BE2C (cell line): ENCODE results near the gene ARHGAP44. TPM values are rescaled to one million over a fixed set of nuclear protein-coding genes. Genes with fewer than 3 reads are reported as not detected.

ENCODE experiments used
- DNase-seq: peaks from one replicate; pipeline ENCODE4 v3.0.0-alpha.2; 2020
- H3K27me3 ChIP-seq: fragments of 250-450 bp; sonication (Bioruptor Pico); 2 replicates; pipeline ENCODE4 v1.5.1; 2020; ENCODE audit warnings: mild to moderate bottlenecking
- H3K36me3 ChIP-seq: fragments of 250-450 bp; sonication (Bioruptor Pico); 2 replicates; pipeline ENCODE4 v1.5.1; 2020; ENCODE audit warnings: mild to moderate bottlenecking
- H3K4me1 ChIP-seq: fragments of 250-450 bp; sonication (Bioruptor Pico); 2 replicates; pipeline ENCODE4 v1.5.1; 2020
- H3K4me3 ChIP-seq: 2 replicates; pipeline ENCODE4 v1.5.1; 2011; ENCODE audit warnings: low read depth, low read length
- H3K9me3 ChIP-seq: fragments of 250-450 bp; sonication (Bioruptor Pico); 2 replicates; pipeline ENCODE4 v1.5.1; 2020
- CTCF ChIP-seq: IDR thresholded peaks from 2 replicates; pipeline ENCODE4 v1.5.1; 2012; ENCODE audit warnings: mild to moderate bottlenecking, low read depth, low read length
- polyA plus RNA-seq: library from polyadenylated mRNA; unstranded; fragments of >200 nt; gene quantifications from one replicate; pipeline ENCODE4 v1.2.1, GENCODE V29; 2012; ENCODE audit warnings: low read depth, missing spikeins; ENCODE audit not compliant: insufficient read length, insufficient read depth

The ARHGAP44 gene
- 0.90 TPM for polyA plus RNA-seq

DNA sequence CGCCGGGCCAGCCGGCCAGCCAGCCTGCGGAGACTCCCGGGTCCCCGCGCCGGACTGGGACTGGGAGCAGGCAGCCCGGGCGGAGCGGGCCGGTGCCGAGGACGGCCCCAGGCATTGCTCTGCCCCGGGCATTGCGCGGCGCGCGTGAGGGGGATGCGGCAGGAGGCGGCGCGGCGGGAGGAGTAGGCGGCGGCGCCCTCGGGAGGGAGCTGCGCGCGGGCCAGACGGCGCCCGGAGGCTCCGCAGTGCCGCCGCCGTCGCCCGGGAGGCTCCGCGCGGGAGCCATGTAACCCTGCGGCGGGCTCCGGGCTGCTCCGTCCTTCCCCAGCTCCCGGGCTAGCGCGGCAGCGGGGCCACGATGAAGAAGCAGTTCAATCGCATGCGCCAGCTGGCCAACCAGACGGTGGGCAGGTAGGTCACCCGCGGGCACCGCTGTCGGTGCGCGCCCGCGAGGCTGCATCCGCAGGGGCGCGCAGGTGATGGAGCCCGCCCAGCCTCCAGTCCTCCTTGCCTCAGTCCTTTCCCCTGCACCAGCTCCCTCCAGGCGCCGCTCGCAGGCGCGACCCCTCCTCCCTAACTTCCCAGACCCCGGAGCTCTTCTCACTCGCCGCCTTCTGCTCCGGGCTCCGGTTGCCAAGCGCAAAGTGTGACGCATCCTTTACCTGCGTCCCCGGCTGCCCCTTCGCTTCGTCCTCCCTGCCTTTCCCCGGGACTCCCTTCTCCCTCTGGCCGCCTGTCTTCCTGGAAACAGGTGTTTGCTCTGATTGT is at the start of gene ARHGAP44:
TSS of gene ARHGAP44 (plus strand) at position 18 of the 768 bp plus-strand sequence. CDS start at position 359, 341 bp downstream.
- no peaks in the 10 kb centered on the region for H3K4me1 ChIP-seq
- H3K4me3 ChIP-seq, result peak within 1 kb of the TSS; percentile 37
- no peaks in the 10 kb centered on the region for H3K36me3 ChIP-seq
- TF ChIP-seq CTCF, result no peak
- peaks cover 12% of the 10 kb centered on the region; the same call in 1 of the 2 replicates for H3K27me3 ChIP-seq
- peak; percentile 54 for DNase-seq
- no peaks in the 10 kb centered on the region for H3K9me3 ChIP-seq

DNA sequence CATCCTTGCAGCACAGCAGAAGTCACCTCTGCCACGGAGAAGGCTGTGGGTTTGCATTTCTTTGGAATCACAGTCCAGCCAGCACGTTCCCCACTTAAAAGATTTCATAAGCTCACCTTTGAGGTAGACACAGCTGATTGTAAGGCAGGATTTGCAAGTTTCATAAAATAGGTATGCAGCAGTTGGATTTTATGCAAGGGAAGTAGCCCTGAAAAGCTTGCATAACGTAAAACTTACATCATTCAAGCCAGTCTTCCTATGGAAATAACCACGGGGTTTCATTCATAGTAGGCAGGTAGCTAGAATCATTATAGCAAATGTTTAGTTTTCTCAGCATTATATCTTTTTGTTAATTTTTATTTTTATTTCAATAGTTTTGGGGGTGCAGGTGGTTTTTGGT is 49.8 kb upstream of the ARHGAP44 start:
- Histone ChIP-seq H3K9me3 (no peaks in the 10 kb centered on the region), H3K4me3 (no peak overlapping the region), H3K27me3 (no peaks in the 10 kb centered on the region), H3K36me3 (no peaks in the 10 kb centered on the region), H3K4me1 (no peaks in the 10 kb centered on the region)
- TF ChIP-seq CTCF, result no peak
- no peak for DNase-seq

GRCh38 chr17:12743046-12743445 is 46.3 kb upstream of the ARHGAP44 start:
- TF ChIP-seq CTCF, result no peak
- H3K9me3 ChIP-seq, result no peaks in the 10 kb centered on the region
- no peak for DNase-seq
- no peaks in the 10 kb centered on the region for H3K4me1 ChIP-seq
- H3K27me3 ChIP-seq, result no peaks in the 10 kb centered on the region
- H3K4me3 ChIP-seq, result no peak overlapping the region
- no peaks in the 10 kb centered on the region for H3K36me3 ChIP-seq

GRCh38 chr17:12744298-12744697 is 45.0 kb upstream of the ARHGAP44 start:
- Histone ChIP-seq H3K4me3 (no peak overlapping the region), H3K27me3 (no peaks in the 10 kb centered on the region), H3K36me3 (no peaks in the 10 kb centered on the region), H3K9me3 (no peaks in the 10 kb centered on the region), H3K4me1 (no peaks in the 10 kb centered on the region)
- DNase-seq, result no peak
- TF ChIP-seq CTCF, result no peak

DNA sequence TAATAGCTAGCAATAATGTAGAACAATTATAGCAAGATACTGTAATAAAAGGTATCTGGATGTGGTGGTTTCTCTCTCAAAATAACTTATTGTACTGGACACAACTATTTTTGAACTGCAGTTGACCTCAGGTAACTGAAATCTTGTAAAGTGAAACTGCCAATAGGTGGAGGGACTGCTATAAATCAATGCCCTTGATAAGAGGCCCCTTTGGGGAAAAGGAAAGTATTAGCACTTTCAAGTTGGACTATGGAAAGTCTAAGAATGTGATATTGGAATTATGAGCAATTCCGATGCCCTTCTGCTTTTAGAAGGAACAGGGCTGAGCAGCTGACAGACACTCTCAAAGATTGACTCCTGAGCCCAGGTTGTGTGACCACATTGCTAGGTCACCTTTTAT is 44.5 kb upstream of the ARHGAP44 start:
- no peak overlapping the region for H3K4me3 ChIP-seq
- no peak for DNase-seq
- no peaks in the 10 kb centered on the region for H3K27me3 ChIP-seq
- TF ChIP-seq CTCF, result no peak
- no peaks in the 10 kb centered on the region for H3K9me3 ChIP-seq
- no peaks in the 10 kb centered on the region for H3K4me1 ChIP-seq
- no peaks in the 10 kb centered on the region for H3K36me3 ChIP-seq

- no peak for TF ChIP-seq CTCF
- DNase-seq, result no peak
These were observed 43.8 kb upstream of the ARHGAP44 start for GRCh38 chr17:12745486-12745885.

More at GRCh38 chr17:12745486-12745885, 43.8 kb upstream of the ARHGAP44 start:
- Histone ChIP-seq H3K4me3 (no peak overlapping the region), H3K4me1 (no peaks in the 10 kb centered on the region), H3K27me3 (no peaks in the 10 kb centered on the region), H3K9me3 (no peaks in the 10 kb centered on the region), H3K36me3 (no peaks in the 10 kb centered on the region)
